Measurements from ENCODE around the gene ZNF619. TPM values are rescaled to one million over a fixed set of nuclear protein-coding genes. Genes with fewer than 3 reads are reported as not detected.

ZNF619 gene
- total RNA-seq, 1 experiment from 2014 or later: 7.2 TPM

GRCh38 chr3:40452057-40452456 lies 24.9 kb upstream of the ZNF619 start (continued):
- no peak for TF ChIP-seq NFATC4 (CRISPR knock-in tag; IDR thresholded peaks at IDR 0.05)

- H3K4me1 Mint-ChIP-seq: peaks cover 11% of the 10 kb centered on the region
- ATAC-seq: no peak
- CTCF ChIA-PET: interaction anchor here (1.1 to 2.9 kb wide), 4 partner anchors 53 to 260 kb away, joined by 6 to 15 read pairs (median 7); partner anchors contain the start of genes EIF1B and ZNF620
Observed at GRCh38 chr3:40452562-40452875, 24.4 kb upstream of the ZNF619 start.

GRCh38 chr3:40452876-40453730 lies 23.8 kb upstream of the ZNF619 start:
- ATAC-seq (peak; percentile 96), DNase-seq (ENCODE audit: low spot score) (peak; percentile 97)
- no peaks in the 10 kb centered on the region for H3K9me3 Mint-ChIP-seq
- ChIA-PET CTCF (interaction anchor here (1.1 to 2.9 kb wide), 4 partner anchors 53 to 261 kb away, joined by 6 to 15 read pairs (median 7); partner anchors contain the start of genes EIF1B and ZNF620), POLR2A (interaction anchor here (0.6 to 1.8 kb wide), 6 partner anchors 12 to 210 kb away, joined by 3 to 4 read pairs (median 4); partner anchors contain the start of genes EIF1B and ZNF621)
- peaks cover 15% of the 10 kb centered on the region for H3K4me1 Mint-ChIP-seq
- H3K27me3 Mint-ChIP-seq (ENCODE audit: low read depth): no peaks in the 10 kb centered on the region
- H3K27ac Mint-ChIP-seq: peak overlapping the region; percentile 100
- peak overlapping the region; percentile 94 for H3K4me3 Mint-ChIP-seq
- H3K36me3 Mint-ChIP-seq: peaks cover 6% of the 10 kb centered on the region
- TF ChIP-seq ZNF219 (CRISPR knock-in tag; IDR thresholded peaks at IDR 0.05; ENCODE audit: borderline replicate concordance) (no peak), ZNF232 (CRISPR knock-in tag; IDR thresholded peaks at IDR 0.05) (no peak), ARID4B (CRISPR knock-in tag; IDR thresholded peaks at IDR 0.05; ENCODE audit: borderline replicate concordance) (no peak), JAZF1 (CRISPR knock-in tag; IDR thresholded peaks at IDR 0.05) (no peak), KAT7 (CRISPR knock-in tag; IDR thresholded peaks at IDR 0.05; ENCODE audit: borderline replicate concordance) (no peak), FOXP4 (CRISPR knock-in tag; IDR thresholded peaks at IDR 0.05) (no peak; the same call in 1 of the 2 replicates), TEAD4 (CRISPR knock-in tag; IDR thresholded peaks at IDR 0.05) (no peak), RORB (CRISPR knock-in tag; IDR thresholded peaks at IDR 0.05) (no peak)

More at GRCh38 chr3:40452562-40452875, 24.4 kb upstream of the ZNF619 start:
- no peak for DNase-seq (ENCODE audit: low spot score)
- Mint-ChIP-seq H3K36me3 (no peaks in the 10 kb centered on the region; the same call in 1 of the 2 replicates), H3K9me3 (no peaks in the 10 kb centered on the region), H3K27ac (peak overlapping the region; percentile 97), H3K4me3 (peak overlapping the region; percentile 94), H3K27me3 (ENCODE audit: low read depth) (no peaks in the 10 kb centered on the region)
- no peak for TF ChIP-seq ZNF219 (CRISPR knock-in tag; IDR thresholded peaks at IDR 0.05; ENCODE audit: borderline replicate concordance)
- TF ChIP-seq AFF4 (CRISPR knock-in tag; IDR thresholded peaks at IDR 0.05; ENCODE audit: borderline replicate concordance): no peak
- TF ChIP-seq E2F1 (CRISPR knock-in tag; IDR thresholded peaks at IDR 0.05): no peak
- POLR2A ChIA-PET: interaction anchor here (0.6 to 1.8 kb wide), 4 partner anchors 13 to 209 kb away, joined by 3 to 4 read pairs (median 4); partner anchors contain the start of genes EIF1B and ZNF621

Measured in WTC11 (cell line).